Mesenchymal stem cell (in vitro differentiated cells and primary cell): ENCODE data around the gene CLCNKB. TPM values are rescaled to one million over a fixed set of nuclear protein-coding genes. Genes with fewer than 3 reads are reported as not detected.

Experiments used
- DNase-seq: peaks from one replicate; pipeline ENCODE4 v3.0.0-alpha.2; 2013
- H2AFZ ChIP-seq: one replicate; pipeline ENCODE4 v1.6.1; 2013; ENCODE audit warnings: low read depth, mild to moderate bottlenecking, control low read depth, inconsistent platforms, low read length, moderate library complexity
- H2AK5ac ChIP-seq: 2 replicates; pipeline ENCODE4 v1.6.1; 2013; ENCODE audit warnings: low read length, moderate library complexity, mild to moderate bottlenecking, inconsistent platforms; ENCODE audit not compliant: severe bottlenecking
- H2BK120ac ChIP-seq: one replicate; pipeline ENCODE4 v1.6.1; 2013; ENCODE audit warnings: low read depth, mild to moderate bottlenecking, inconsistent platforms, low read length, moderate library complexity
- H2BK12ac ChIP-seq, 2 experiments: one replicate each; pipeline ENCODE4 v1.6.1; 2013; ENCODE audit warnings: inconsistent platforms in 2 of 2, low read length in 2 of 2, mild to moderate bottlenecking in 2 of 2, moderate library complexity in 2 of 2, control low read depth in 1 of 2
- H2BK15ac ChIP-seq: one replicate; pipeline ENCODE4 v1.6.1; 2013; ENCODE audit warnings: mild to moderate bottlenecking, low read depth, inconsistent platforms; ENCODE audit not compliant: poor library complexity, severe bottlenecking
- H2BK5ac ChIP-seq: 2 replicates; pipeline ENCODE4 v1.6.1; 2013; ENCODE audit warnings: low read depth, mild to moderate bottlenecking, low read length, control low read depth, inconsistent platforms; ENCODE audit not compliant: poor library complexity, severe bottlenecking
- H3K14ac ChIP-seq, 2 experiments: one replicate each; pipeline ENCODE4 v1.6.1; 2013; ENCODE audit warnings: inconsistent platforms in 2 of 2, low read length in 2 of 2, control low read depth in 1 of 2, mild to moderate bottlenecking in 1 of 2, moderate library complexity in 1 of 2
- H3K18ac ChIP-seq, 2 experiments: one replicate each; pipeline ENCODE4 v1.6.1; 2013; ENCODE audit warnings: inconsistent platforms in 2 of 2, low read length in 2 of 2, control low read depth in 1 of 2, low read depth in 1 of 2, mild to moderate bottlenecking in 1 of 2
- H3K23ac ChIP-seq, 2 experiments: one replicate each; pipeline ENCODE4 v1.6.1; 2013; ENCODE audit warnings: inconsistent platforms in 2 of 2, low read length in 2 of 2, mild to moderate bottlenecking in 2 of 2, moderate library complexity in 2 of 2, control low read depth in 1 of 2
- H3K27ac ChIP-seq: 2 replicates; pipeline ENCODE4 v1.5.1; 2013; ENCODE audit warnings: mild to moderate bottlenecking, moderate library complexity, low read length, control low read depth, inconsistent platforms; ENCODE audit not compliant: poor library complexity, severe bottlenecking
- H3K27me3 ChIP-seq, 2 experiments: 2 replicates each; pipeline versions ENCODE4 v1.6.1 to v1.7.0; 2013; ENCODE audit warnings: low read length in 2 of 2, mild to moderate bottlenecking in 2 of 2, moderate library complexity in 2 of 2, control low read depth in 1 of 2, inconsistent platforms in 1 of 2; ENCODE audit not compliant: control insufficient read depth in 1 of 2, insufficient read depth in 1 of 2
- H3K36me3 ChIP-seq, 2 experiments: 2 replicates each; pipeline versions ENCODE4 v1.6.1 to v1.7.0; 2013; ENCODE audit warnings: low read length in 2 of 2, control low read depth in 1 of 2, inconsistent platforms in 1 of 2, low read depth in 1 of 2, mild to moderate bottlenecking in 1 of 2; ENCODE audit not compliant: insufficient read depth in 2 of 2, control insufficient read depth in 1 of 2
- H3K4ac ChIP-seq, 2 experiments: one replicate each; pipeline ENCODE4 v1.6.1; 2013; ENCODE audit warnings: inconsistent platforms in 2 of 2, low read length in 2 of 2, mild to moderate bottlenecking in 2 of 2, moderate library complexity in 2 of 2, control low read depth in 1 of 2, low read depth in 1 of 2
- H3K4me1 ChIP-seq: 2 replicates; pipeline ENCODE4 v1.6.1; 2013; ENCODE audit warnings: low read depth, low read length, control low read depth; ENCODE audit not compliant: control insufficient read depth, insufficient read depth
- H3K4me2 ChIP-seq: 2 replicates; pipeline ENCODE4 v1.6.1; 2013; ENCODE audit warnings: low read length, mild to moderate bottlenecking, inconsistent platforms; ENCODE audit not compliant: poor library complexity, severe bottlenecking
- H3K4me3 ChIP-seq, 2 experiments: 2 replicates each; pipeline versions ENCODE4 v1.5.1 to v1.7.0; 2013; ENCODE audit warnings: low read length in 2 of 2, mild to moderate bottlenecking in 2 of 2, control low read depth in 1 of 2, low read depth in 1 of 2; ENCODE audit not compliant: insufficient read depth in 1 of 2
- H3K79me1 ChIP-seq: replicated peaks from 2 replicates; pipeline ENCODE4 v1.6.1; 2013; ENCODE audit warnings: mild to moderate bottlenecking, control low read depth, low read length, inconsistent platforms; ENCODE audit not compliant: poor library complexity, severe bottlenecking
- H3K9ac ChIP-seq: 2 replicates; pipeline ENCODE4 v1.7.0; 2013; ENCODE audit warnings: mild to moderate bottlenecking, low read length, moderate library complexity
- H3K9me3 ChIP-seq: 2 replicates; pipeline ENCODE4 v1.7.0; 2013; ENCODE audit warnings: mild to moderate bottlenecking, low read length; ENCODE audit not compliant: control insufficient read depth
- H4K8ac ChIP-seq: one replicate; pipeline ENCODE4 v1.6.1; 2013; ENCODE audit warnings: inconsistent platforms, mild to moderate bottlenecking, low read length, moderate library complexity
- H4K91ac ChIP-seq: one replicate; pipeline ENCODE4 v1.6.1; 2013; ENCODE audit warnings: mild to moderate bottlenecking, low read length, inconsistent platforms
- WGBS: methylation state at CpG from one replicate; pipeline ENCODE4 v1.1.7; 2013; ENCODE audit warnings: mixed read lengths; 5-methylcytosine and 5-hydroxymethylcytosine counted together
- polyA plus RNA-seq, 2 experiments: library from polyadenylated mRNA; stranded (reverse); fragments of 200-250 nt; gene quantifications; one replicate each; pipeline ENCODE4 v1.2.3, GENCODE V29; 2013

Gene CLCNKB
- 0.43 TPM for polyA plus RNA-seq (2013, experiment 1 of 2)
- polyA plus RNA-seq (2013, experiment 2 of 2) = 0.32 TPM

GRCh38 chr1:16043521-16043920 lies at the start of gene CLCNKB:
TSS of gene CLCNKB (plus strand) at chr1:16043782. CDS start at chr1:16044493, 711 bp downstream.
- no peak within 1 kb of the TSS for H2BK120ac ChIP-seq
- no peak within 1 kb of the TSS for H2AFZ ChIP-seq
- H4K8ac ChIP-seq = no peak within 1 kb of the TSS
- no peak within 1 kb of the TSS for H3K27ac ChIP-seq
- no peak within 1 kb of the TSS for H2BK12ac ChIP-seq
- H3K4me2 ChIP-seq = no peak within 1 kb of the TSS
- no peak for DNase-seq
- no peaks in the 10 kb centered on the region for H3K9me3 ChIP-seq
- H3K79me1 ChIP-seq = no peaks in the 10 kb centered on the region
- no peak within 1 kb of the TSS for H3K14ac ChIP-seq
- H3K18ac ChIP-seq = no peak within 1 kb of the TSS
- peak within 1 kb of the TSS; percentile 56 for H4K91ac ChIP-seq
- WGBS = 70% methylated on average over 7 of the region's 7 CpGs
- peaks cover under 1% of the 10 kb centered on the region for H3K4me1 ChIP-seq
- no peak within 1 kb of the TSS for H3K4ac ChIP-seq
- H2BK5ac ChIP-seq = no peak within 1 kb of the TSS
- no peak within 1 kb of the TSS for H2AK5ac ChIP-seq
- no peak within 1 kb of the TSS for H3K23ac ChIP-seq
- no peak within 1 kb of the TSS for H2BK15ac ChIP-seq
- peaks cover under 1 to 39% of the 10 kb centered on the region in 2 experiments for H3K27me3 ChIP-seq
- no peak within 1 kb of the TSS for H3K4me3 ChIP-seq
- H3K36me3 ChIP-seq = no peaks in the 10 kb centered on the region
- no peak within 1 kb of the TSS for H3K9ac ChIP-seq

DNA sequence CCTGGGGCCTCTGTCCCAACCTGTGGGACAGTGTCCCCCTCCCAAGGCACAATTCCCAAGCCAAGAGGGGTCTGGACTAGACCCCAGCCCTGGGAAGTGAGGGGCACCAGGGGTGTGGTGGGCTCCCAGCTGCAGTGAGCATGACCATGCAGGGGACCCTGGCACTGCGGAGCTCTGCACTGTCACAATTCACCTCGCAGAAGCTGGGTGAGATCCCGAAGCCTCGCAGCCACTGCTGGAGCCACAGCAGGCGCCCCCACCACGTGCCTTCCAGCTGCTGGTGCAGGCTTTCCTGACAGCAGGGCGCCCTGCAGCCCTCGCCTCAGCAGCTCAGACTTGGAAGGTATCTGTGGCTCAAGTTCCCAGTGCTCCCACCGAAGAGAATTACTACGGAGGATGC lies 49.5 kb upstream of the CLCNKB start:
- H4K91ac ChIP-seq = no peak overlapping the region
- H3K23ac ChIP-seq = no peak overlapping the region
- no peak overlapping the region for H2AFZ ChIP-seq
- H3K4me3 ChIP-seq = no peak overlapping the region
- no peak overlapping the region for H4K8ac ChIP-seq
- no peak overlapping the region for H2BK5ac ChIP-seq
- H3K4me2 ChIP-seq = no peak overlapping the region
- WGBS = 92% methylated on average over 10 of the region's 10 CpGs
- no peak overlapping the region for H2AK5ac ChIP-seq
- H3K4me1 ChIP-seq = no peaks in the 10 kb centered on the region
- H2BK15ac ChIP-seq = no peak overlapping the region
- no peak overlapping the region for H3K18ac ChIP-seq
- H3K36me3 ChIP-seq = no peaks in the 10 kb centered on the region
- no peak overlapping the region for H3K27ac ChIP-seq
- no peak overlapping the region for H3K9ac ChIP-seq
- no peak for DNase-seq
- no peak overlapping the region for H2BK12ac ChIP-seq
- H2BK120ac ChIP-seq = no peak overlapping the region
- no peak overlapping the region for H3K14ac ChIP-seq
- no peak overlapping the region for H3K4ac ChIP-seq
- peaks cover 9 to 16% of the 10 kb centered on the region in 2 experiments for H3K27me3 ChIP-seq
- H3K9me3 ChIP-seq = no peaks in the 10 kb centered on the region
- H3K79me1 ChIP-seq = no peaks in the 10 kb centered on the region

DNA sequence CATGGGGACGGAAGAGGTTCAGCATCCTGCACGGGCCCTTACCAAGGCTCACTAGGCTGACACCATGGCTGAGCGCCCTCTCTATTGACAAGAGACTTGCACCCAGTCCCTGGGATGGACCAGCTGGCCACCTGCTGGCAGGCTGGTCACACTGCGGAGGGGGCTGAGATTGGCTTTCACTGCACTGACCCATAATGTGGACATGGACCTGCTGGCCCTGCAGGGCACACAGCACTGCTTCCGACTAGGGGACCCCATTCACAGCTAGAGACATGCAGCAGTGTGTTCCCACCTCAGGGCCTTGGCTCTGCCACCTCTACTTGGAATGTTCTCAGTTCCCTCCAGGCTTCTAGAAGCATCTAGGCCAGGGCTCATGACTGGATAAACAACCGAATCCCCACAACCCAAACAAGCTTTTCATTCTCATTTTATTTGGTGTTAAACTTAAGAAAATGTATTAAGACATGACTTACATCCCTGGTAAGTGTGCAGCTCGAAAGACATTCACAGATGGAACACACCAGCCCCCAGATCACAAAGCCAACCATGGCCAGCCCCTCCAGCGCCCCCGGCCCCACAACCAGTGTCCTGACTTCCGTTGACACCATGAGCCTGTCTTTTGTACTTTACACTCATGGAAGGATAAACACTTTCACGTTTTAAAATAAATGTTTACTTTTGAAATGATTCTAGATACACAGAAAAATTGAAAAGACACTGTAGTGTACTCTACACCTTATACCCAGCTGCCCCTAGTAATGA lies 48.8 kb upstream of the CLCNKB start:
- Histone ChIP-seq H3K79me1 (no peaks in the 10 kb centered on the region), H2AK5ac (no peak overlapping the region), H4K8ac (no peak overlapping the region), H3K14ac (no peak overlapping the region), H3K9me3 (no peaks in the 10 kb centered on the region), H2AFZ (no peak overlapping the region), H3K27me3 (peaks cover 11 to 16% of the 10 kb centered on the region in 2 experiments), H3K4me3 (no peak overlapping the region), H3K36me3 (no peaks in the 10 kb centered on the region), H2BK5ac (no peak overlapping the region), H3K4me2 (no peak overlapping the region), H2BK15ac (no peak overlapping the region), H3K23ac (no peak overlapping the region), H3K18ac (no peak overlapping the region), H4K91ac (no peak overlapping the region), H3K27ac (no peak overlapping the region), H2BK12ac (no peak overlapping the region), H3K9ac (no peak overlapping the region), H2BK120ac (no peak overlapping the region), H3K4me1 (no peaks in the 10 kb centered on the region), H3K4ac (no peak overlapping the region)
- DNase-seq = peak; percentile 70
- 79% methylated on average over 8 of the region's 11 CpGs for WGBS

- Histone ChIP-seq H2AK5ac (no peak overlapping the region), H2BK12ac (no peak overlapping the region), H3K23ac (no peak overlapping the region), H3K9ac (no peak overlapping the region), H3K79me1 (no peaks in the 10 kb centered on the region), H3K27me3 (peaks cover 11 to 12% of the 10 kb centered on the region in 2 experiments), H3K4ac (no peak overlapping the region), H3K4me1 (no peaks in the 10 kb centered on the region), H2BK5ac (no peak overlapping the region), H3K27ac (no peak overlapping the region), H2BK15ac (no peak overlapping the region), H2AFZ (no peak overlapping the region), H3K4me3 (no peak overlapping the region), H4K8ac (no peak overlapping the region), H2BK120ac (no peak overlapping the region), H3K9me3 (no peaks in the 10 kb centered on the region), H3K14ac (no peak overlapping the region), H3K36me3 (no peaks in the 10 kb centered on the region), H3K18ac (no peak overlapping the region), H4K91ac (no peak overlapping the region), H3K4me2 (no peak overlapping the region)
- DNase-seq = no peak
- 82% methylated on average over 9 of the region's 9 CpGs for WGBS
Measured at GRCh38 chr1:15997076-15997585, 46.5 kb upstream of the CLCNKB start.
